ENCODE results near the gene DYNC1LI2. TPM values are rescaled to one million over a fixed set of nuclear protein-coding genes. Genes with fewer than 3 reads are reported as not detected.

The DYNC1LI2 gene
- total and polyA plus RNA-seq, 10 of the 15 experiments (the other 5 are each of a cell fraction or from before 2014, with no cell fraction given): 6.0 to 46.5 (median 33.7) TPM

GRCh38 chr16:66754819-66755218 is 3.4 kb upstream of the DYNC1LI2 start:
- SMC1A ChIA-PET (ENCODE audit: uncharacterized antibody, unreplicated experiment): interaction anchor here (0.9 kb wide), 1 partner anchor 17 kb away, joined by 4 read pairs; no protein-coding TSS in a partner anchor
- no peak for ATAC-seq
- no TSS peak for BruUV-seq (replicated peaks)
- no peak overlapping the region for H2AFZ ChIP-seq (ENCODE audit: control insufficient read depth, low read depth, low read length)
- intact Hi-C loops (cut with micrococcal nuclease; ENCODE audit: unreplicated experiment): loop anchor here (5.0 kb wide), 1 partner anchor 172 kb away; the partner anchor contains the start of gene RRAD
- FAIRE-seq: no peak
- WGBS (ENCODE audit: insufficient coverage, insufficient replicate concordance, low lambda C conversion rate, missing lambda C conversion rate): 8% methylated on average over 3 of the region's 3 CpGs
- H3K4me3 ChIP-seq: no peak overlapping the region
- RAD21 ChIA-PET (ENCODE audit: unreplicated experiment): no interaction called here
- CTCF ChIA-PET: interaction anchor here (0.6 to 3.7 kb wide), 6 partner anchors 13 to 125 kb away, joined by 3 to 14 read pairs (median 6); partner anchors contain the start of gene NAE1
- H3K4me2 ChIP-seq (ENCODE audit: control insufficient read depth, insufficient read depth): no peak overlapping the region
- no peaks in the 10 kb centered on the region for H3K9me3 ChIP-seq (replicated peaks; ENCODE audit: control insufficient read depth, insufficient read depth, low read length)
- no peak for DNase-seq (ENCODE audit: low read depth, low spot score)
- no peaks in the 10 kb centered on the region for H4K20me1 ChIP-seq (ENCODE audit: control insufficient read depth, insufficient read depth)
- peaks cover 16% of the 10 kb centered on the region for H3K79me2 ChIP-seq (ENCODE audit: control insufficient read depth, insufficient read depth, low read length)
- no peak for TF ChIP-seq RELB (IDR thresholded peaks at IDR 0.05; ENCODE audit: low read depth)
- TF ChIP-seq NR2C1 (IDR thresholded peaks at IDR 0.05): no peak
- TF ChIP-seq USF2 (IDR thresholded peaks at IDR 0.05; ENCODE audit: borderline replicate concordance, low read depth, low read length): no peak
- no peak for TF ChIP-seq SMC3 (IDR thresholded peaks at IDR 0.05; ENCODE audit: borderline replicate concordance, low read length)
- H3K36me3 ChIP-seq (ENCODE audit: control insufficient read depth in 2 of 2, insufficient read depth in 2 of 2, low read length in 1 of 2): no peaks in the 10 kb centered on the region
- H3K27ac ChIP-seq (ENCODE audit: control insufficient read depth, insufficient read depth): no peak overlapping the region
- in situ Hi-C loops (cut with MboI): no loop called here
- POLR2A ChIA-PET: no interaction called here
- peaks cover 3% of the 10 kb centered on the region; the same call in 1 of the 2 replicates for H3K4me1 ChIP-seq (ENCODE audit: control insufficient read depth, insufficient read depth, low read length)
- H3K9ac ChIP-seq (ENCODE audit: control insufficient read depth, insufficient read depth, low read length): no peak overlapping the region
- H3K27me3 ChIP-seq (replicated peaks in 1 of 2; ENCODE audit: control insufficient read depth in 2 of 2, insufficient read depth in 2 of 2, low read length in 1 of 2): peaks cover 0 to 3% of the 10 kb centered on the region in 2 experiments; a peak in 1 of 4 replicates
